Measurements from ENCODE around the gene PACSIN2.

DNA sequence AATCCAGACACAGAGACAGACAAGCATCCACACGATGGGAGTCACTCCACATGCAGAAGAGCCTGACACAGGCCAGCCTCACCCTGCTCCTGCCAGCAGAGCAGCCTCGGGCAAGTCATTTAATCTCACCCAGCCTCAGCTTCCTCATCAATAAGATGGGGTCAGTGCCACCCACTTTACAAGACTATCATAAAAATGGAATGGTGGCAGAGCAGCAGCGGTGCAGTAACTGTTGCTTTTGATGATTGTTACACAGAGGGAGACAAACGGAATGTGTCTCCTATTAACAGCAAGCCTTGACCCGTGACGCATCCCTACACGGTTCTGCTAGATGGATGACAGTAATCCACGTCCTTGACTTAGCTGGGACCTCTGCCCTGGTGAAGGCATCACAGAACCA lies 131.8 kb downstream of the PACSIN2 start:
- TF ChIP-seq, protein P1, sequence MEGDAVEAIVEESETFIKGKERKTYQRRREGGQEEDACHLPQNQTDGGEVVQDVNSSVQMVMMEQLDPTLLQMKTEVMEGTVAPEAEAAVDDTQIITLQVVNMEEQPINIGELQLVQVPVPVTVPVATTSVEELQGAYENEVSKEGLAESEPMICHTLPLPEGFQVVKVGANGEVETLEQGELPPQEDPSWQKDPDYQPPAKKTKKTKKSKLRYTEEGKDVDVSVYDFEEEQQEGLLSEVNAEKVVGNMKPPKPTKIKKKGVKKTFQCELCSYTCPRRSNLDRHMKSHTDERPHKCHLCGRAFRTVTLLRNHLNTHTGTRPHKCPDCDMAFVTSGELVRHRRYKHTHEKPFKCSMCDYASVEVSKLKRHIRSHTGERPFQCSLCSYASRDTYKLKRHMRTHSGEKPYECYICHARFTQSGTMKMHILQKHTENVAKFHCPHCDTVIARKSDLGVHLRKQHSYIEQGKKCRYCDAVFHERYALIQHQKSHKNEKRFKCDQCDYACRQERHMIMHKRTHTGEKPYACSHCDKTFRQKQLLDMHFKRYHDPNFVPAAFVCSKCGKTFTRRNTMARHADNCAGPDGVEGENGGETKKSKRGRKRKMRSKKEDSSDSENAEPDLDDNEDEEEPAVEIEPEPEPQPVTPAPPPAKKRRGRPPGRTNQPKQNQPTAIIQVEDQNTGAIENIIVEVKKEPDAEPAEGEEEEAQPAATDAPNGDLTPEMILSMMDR (IDR thresholded peaks at IDR 0.05) = no peak
- no peak for TF ChIP-seq EP300 (IDR thresholded peaks at IDR 0.05)

Data from sigmoid colon (tissue), 4 donors.